ENCODE measurements around the gene GRK5.
A peak's percentile ranks its signal among the peaks of the same experiment; 100 is the strongest.

- no peak for TF ChIP-seq CTCF (IDR thresholded peaks at IDR 0.05)
- peak in 1 of 2 donors; percentile 13 for TF ChIP-seq POLR2A (IDR thresholded peaks at IDR 0.05)
- peak; percentile 26 to 83 for TF ChIP-seq EP300 (IDR thresholded peaks at IDR 0.05)
These were observed 154.8 kb downstream of the GRK5 start for GRCh38 chr10:119362122-119362521.

All from tibial nerve (tissue), 4 donors.